ENCODE measurements around the gene SPRY2.

GRCh38 chr13:80341756-80342370 lies 937 bp upstream of the SPRY2 start:
- TF ChIP-seq CTCF (conservative IDR thresholded peaks at IDR 0.05; ENCODE audit: low read depth, low read length) (no peak), EZH2 (IDR thresholded peaks at IDR 0.05; ENCODE audit: borderline replicate concordance, low read depth, low read length, poor library complexity, severe bottlenecking) (no peak)
